ENCODE data around the gene LGALS3BP.

LGALS3BP gene

GRCh38 chr17:79001190-79002020 lies 21.7 kb upstream of the LGALS3BP start:
- DNase-seq (ENCODE audit: low read depth in 1 of 2, low spot score in 1 of 2): no peak
- Histone ChIP-seq H3K27ac (replicated peaks) (no peak overlapping the region), H3K27me3 (ENCODE audit: insufficient read depth, poor library complexity, severe bottlenecking) (no peaks in the 10 kb centered on the region), H3K4me3 (replicated peaks; ENCODE audit: insufficient read depth, low read length) (no peak overlapping the region)
- TF ChIP-seq SPI1 (IDR thresholded peaks at IDR 0.05; ENCODE audit: borderline replicate concordance, low read depth) (no peak), REST (IDR thresholded peaks at IDR 0.05; ENCODE audit: insufficient replicate concordance, low read depth) (no peak), GABPA (IDR thresholded peaks at IDR 0.05; ENCODE audit: low read depth) (no peak), POLR2AphosphoS5 (IDR thresholded peaks at IDR 0.05; ENCODE audit: low read depth) (no peak), CTCF (IDR thresholded peaks at IDR 0.05; ENCODE audit: insufficient read depth, low read length) (no peak)

- Histone ChIP-seq H3K27ac (replicated peaks) (no peak overlapping the region), H3K27me3 (ENCODE audit: insufficient read depth, poor library complexity, severe bottlenecking) (no peaks in the 10 kb centered on the region)
- no peak for TF ChIP-seq CTCF (IDR thresholded peaks at IDR 0.05; ENCODE audit: insufficient read depth, low read length)
- TF ChIP-seq GABPA (IDR thresholded peaks at IDR 0.05; ENCODE audit: low read depth): no peak
- no peak for TF ChIP-seq REST (IDR thresholded peaks at IDR 0.05; ENCODE audit: insufficient replicate concordance, low read depth)
- TF ChIP-seq SPI1 (IDR thresholded peaks at IDR 0.05; ENCODE audit: borderline replicate concordance, low read depth): no peak
- no peak for TF ChIP-seq POLR2AphosphoS5 (IDR thresholded peaks at IDR 0.05; ENCODE audit: low read depth)
Measured at GRCh38 chr17:79000396-79001189, 20.9 kb upstream of the LGALS3BP start.

GRCh38 chr17:78999947-79000395 lies 20.2 kb upstream of the LGALS3BP start:
- no peak for TF ChIP-seq SPI1 (IDR thresholded peaks at IDR 0.05; ENCODE audit: borderline replicate concordance, low read depth)
- TF ChIP-seq CTCF (IDR thresholded peaks at IDR 0.05; ENCODE audit: insufficient read depth, low read length): no peak
- no peak for TF ChIP-seq REST (IDR thresholded peaks at IDR 0.05; ENCODE audit: insufficient replicate concordance, low read depth)
- no peak for TF ChIP-seq GABPA (IDR thresholded peaks at IDR 0.05; ENCODE audit: low read depth)
- TF ChIP-seq POLR2AphosphoS5 (IDR thresholded peaks at IDR 0.05; ENCODE audit: low read depth): no peak
- Histone ChIP-seq H3K27ac (replicated peaks) (no peak overlapping the region), H3K27me3 (ENCODE audit: insufficient read depth, poor library complexity, severe bottlenecking) (no peaks in the 10 kb centered on the region), H3K4me3 (replicated peaks; ENCODE audit: insufficient read depth, low read length) (no peak overlapping the region)
- no peak for DNase-seq (ENCODE audit: low read depth in 1 of 2, low spot score in 1 of 2)

More at GRCh38 chr17:79000396-79001189, 20.9 kb upstream of the LGALS3BP start:
- no peak overlapping the region for H3K4me3 ChIP-seq (replicated peaks; ENCODE audit: insufficient read depth, low read length)
- DNase-seq (ENCODE audit: low read depth in 1 of 2, low spot score in 1 of 2): no peak

Data from HL-60 (cell line).